Activated gamma-delta T cell treated with Interleukin-2 at 50 U/mL for 16 hours (primary cell): ENCODE results near the gene YIPF3.
"Not testable (repeated sequence)": the region's sequence is repeated elsewhere in the genome, so short reads cannot be mapped to it uniquely, and the experiment has no call there.

ENCODE experiments used
- DNase-seq: peaks from one replicate; pipeline ENCODE4 v3.0.0-alpha.2; 2020

The YIPF3 gene

DNA sequence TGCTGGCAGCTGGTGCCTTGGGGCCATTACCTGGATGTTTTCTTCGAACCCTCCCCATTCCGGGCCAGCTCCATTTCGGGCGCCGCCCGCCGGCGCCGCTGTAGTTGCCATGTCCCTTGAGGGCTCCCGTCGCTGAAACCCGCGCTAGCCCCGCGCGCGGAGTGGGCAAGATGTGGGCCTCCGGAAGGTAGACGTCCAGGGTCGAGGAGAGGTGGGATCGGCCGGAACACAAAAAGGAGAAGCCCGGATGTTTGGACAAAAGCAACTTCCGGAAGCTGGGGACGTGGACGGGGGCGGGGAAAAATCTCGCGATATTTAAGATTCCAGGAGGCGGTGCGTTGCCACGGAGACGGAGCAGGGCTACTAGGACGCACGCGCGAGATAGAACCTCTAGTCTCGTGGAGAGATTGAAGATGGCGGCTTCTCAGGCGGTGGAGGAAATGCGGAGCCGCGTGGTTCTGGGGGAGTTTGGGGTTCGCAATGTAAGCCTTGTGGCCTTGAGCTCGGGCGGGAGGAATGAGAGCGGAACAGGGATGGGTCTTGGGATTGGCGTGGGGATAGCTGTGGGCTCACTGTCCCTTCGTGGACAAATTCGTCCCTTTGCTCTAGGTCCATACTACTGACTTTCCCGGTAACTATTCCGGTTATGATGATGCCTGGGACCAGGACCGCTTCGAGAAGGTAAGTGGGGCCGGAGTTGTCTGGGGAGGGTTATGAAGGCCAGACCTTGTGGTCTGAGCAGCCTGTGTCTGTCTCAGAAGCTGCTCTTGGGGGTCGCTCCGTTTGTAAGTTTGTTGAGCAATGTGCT, at the start of gene YIPF3, which contains the start of gene POLR1C:
Gene YIPF3 (minus strand): TSS at position 230 of the 808 bp plus-strand sequence. CDS start 119 bp downstream, at position 111.
Gene POLR1C (plus strand): TSS at position 393 of the 808 bp plus-strand sequence. CDS start 21 bp downstream, at position 414.
- DNase-seq: peak; percentile 97

DNA sequence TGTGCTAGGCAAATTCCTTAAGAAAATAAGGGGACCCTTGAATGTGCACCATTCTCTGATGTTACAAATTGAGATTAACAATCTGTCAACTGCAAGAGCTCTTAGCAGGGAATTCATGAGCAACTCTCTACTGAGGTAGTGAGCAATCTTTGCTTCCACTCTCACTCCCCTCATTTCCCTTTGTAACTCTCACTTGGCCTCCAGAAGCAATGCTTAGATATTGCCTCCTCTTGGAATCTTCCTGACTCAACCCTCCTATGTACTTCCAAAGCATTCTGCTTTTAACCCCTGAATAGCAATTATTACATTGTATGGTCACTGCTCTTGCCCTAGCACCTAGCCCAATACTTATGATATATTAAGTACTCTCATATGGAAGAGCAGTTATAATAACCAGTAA, 42.6 kb upstream of the YIPF3 start:
- no peak for DNase-seq

DNA sequence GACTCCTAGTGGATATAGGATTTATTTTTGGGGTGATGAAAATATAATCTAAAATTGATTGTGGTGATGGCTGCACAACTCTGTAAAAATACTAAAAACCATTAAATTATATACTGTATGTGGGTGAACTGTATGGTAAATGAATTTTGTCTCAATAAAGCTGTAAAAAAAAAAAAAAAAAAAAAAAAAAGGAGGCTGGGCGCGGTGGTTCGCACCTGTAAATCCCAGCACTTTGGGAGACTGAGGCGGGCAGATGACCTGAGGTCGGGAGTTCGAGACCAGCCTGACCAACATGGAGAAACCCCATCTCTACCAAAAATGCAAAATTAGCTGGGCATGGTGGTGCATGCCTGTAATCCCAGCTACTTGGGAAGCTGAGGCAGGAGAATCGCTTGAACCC, 40.9 kb upstream of the YIPF3 start:
- not testable (repeated sequence) for DNase-seq

DNA sequence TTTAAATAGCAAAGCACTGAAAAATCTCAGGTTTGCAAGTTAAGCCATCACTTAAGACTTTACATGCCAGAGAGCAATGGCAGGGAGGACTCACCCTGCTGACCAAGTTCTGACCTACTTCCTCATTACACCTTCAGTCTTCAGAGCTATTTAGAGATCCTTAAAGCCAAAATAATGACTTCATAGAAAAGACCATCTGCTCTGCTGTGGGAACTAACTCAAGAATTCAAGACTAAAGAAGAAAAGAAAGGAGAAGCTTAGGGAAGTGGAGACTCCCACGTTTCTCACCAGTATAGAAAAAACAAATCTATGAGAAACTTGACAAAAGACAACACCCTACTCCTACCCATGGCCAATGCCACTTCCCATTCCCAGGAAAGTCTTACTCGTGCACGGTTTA, 30.5 kb upstream of the YIPF3 start:
- no peak for DNase-seq

DNA sequence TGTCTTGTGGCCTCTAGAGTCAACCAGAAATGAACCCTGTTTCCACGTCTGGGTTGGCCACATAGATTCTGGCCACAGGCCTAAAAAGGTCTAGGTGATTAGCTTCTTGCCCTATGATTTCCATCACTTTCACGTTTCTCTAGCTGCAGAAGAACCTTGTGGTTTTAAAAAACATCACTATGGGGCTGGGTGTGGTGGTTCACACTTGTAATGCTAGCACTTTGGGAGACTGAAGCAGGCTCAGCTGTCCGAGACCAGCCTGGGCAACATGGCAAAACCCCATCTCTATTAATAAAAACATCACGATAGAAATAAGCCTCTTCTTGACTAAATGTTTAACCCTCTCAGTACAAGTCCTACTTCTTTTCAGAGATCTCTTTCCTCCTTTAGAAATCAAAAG, 27.7 kb upstream of the YIPF3 start:
- DNase-seq: no peak

DNA sequence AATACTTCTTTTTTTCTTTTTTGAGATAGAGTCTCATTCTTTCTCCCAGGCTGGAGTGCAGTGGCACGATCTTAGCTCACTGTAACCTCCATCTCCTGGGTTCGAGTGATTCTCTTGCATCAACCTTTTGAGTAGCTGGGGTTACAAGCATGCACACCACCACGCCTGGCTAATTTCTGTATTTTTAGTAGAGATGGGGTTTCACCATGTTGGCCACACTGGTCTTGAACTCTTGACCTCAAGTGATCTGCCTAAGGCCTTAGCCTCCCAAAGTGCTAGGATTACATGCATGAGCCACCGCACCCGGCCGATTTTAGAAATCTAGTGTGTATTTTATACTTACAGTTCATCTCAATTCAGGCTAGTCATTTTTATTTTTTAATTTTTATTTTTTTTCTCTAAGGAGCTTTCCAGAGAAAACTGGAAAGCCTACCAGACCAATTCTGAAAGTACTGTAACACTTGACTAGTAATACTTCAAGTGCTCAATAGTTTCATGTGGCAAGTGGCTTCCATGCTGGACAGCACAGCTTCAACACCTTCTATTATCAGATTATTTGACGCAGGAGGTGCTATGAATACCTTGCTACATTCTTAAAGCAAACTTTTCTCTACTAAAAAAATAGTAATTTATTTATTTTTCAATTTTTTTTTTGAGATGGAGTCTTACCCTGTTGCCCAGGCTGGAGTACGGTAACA, 25.2 kb upstream of the YIPF3 start:
- no peak for DNase-seq

DNA sequence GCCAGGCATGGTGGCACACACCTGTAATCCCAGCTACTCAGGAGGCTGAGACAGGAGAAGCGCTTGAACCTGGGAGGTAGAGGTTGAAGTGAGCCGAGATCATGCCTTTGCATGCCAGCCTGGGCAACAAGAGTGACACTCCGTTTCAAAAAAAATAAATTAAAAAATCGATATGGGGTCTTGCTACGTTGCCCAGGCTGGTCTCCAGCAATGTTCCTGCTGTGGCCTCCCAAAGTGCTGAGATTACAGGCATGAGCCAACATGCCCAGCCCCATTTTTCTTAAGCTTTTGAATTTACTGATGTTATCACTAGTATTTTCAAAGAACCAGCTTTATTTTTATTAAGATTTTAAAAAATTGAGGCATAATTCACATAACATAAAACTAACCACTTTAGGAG, 23.8 kb upstream of the YIPF3 start:
- DNase-seq: no peak

DNA sequence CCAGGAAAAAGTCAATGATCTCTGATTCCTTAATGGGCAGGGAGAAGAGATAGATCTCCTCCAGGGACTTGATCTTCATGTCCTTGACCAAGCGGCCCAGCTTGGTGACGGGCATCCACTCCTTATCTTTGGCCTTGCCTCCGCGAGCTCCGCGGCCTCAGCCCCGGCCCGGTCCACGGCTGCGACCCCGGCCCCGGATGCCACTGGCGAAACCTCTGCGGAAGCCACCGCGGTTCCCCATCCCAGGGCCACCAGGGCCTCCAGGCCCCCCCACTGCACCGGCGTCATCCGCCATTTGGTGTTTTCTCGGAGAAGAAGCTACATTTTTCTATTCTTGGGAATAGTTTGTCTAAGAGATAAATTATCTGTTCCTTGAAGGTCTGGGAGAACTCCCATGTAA, 22.7 kb upstream of the YIPF3 start:
- DNase-seq: not testable (repeated sequence)

DNA sequence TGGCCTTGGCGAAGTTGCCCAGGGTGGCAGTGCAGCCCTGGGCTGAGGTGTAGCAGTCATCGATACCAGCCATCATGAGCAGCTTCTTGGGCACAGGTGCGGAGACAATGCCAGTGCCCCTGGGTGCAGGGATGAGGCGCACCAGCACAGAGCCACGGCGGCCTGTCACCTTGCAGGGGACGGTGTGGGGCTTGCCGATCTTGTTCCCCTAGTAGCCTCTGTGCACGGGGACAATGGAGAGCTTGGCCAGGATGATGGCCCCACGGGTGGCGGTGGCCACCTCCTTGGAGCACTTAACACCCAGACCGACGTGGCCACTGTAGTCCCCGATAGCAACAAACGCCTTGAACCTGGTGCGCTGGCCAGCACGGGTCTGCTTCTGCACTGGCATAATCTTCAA, 22.3 kb upstream of the YIPF3 start:
- DNase-seq: not testable (repeated sequence)

DNA sequence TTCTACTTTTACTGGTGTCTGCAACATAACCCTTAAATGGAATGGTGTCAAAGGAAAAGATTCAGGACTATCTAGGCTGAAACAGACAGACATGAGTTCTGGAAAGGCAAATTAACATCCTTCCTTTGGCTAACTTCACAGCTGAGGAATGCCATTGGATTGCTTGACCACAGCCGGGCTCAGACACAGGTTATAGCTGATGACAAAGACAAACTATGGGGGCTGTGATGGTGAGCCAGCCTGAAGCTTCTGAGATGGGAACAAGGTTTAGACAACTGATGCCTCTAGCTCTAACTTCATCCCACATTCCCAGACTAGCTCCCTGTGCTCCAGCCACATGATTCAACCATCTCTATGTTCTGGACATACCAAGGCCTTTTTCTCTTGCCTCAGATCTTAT, 15.5 kb upstream of the YIPF3 start:
- DNase-seq: no peak

DNA sequence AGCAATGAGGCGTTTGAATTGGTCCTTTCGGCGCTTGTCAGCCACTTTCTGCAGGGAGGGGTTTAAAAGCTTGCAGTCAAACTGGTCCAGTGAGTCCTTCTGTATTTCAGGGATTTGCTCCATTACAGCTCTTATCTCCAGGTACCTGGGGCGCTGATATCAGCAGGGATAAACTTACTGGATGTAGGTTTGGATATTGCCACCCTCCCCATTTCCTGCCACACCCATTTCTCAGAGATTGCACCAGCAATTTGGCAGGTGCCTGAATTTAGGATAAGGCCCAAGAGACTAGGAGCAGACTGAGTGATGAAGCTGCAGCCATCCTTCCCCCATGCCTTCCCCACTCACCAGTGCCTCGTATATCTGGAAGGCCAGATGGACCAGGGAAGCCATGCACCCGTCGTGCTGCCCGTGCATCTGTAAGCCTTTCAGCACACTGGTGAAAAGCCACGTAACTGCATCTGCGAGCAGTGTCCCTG, 7.8 kb upstream of the YIPF3 start:
- no peak for DNase-seq

DNA sequence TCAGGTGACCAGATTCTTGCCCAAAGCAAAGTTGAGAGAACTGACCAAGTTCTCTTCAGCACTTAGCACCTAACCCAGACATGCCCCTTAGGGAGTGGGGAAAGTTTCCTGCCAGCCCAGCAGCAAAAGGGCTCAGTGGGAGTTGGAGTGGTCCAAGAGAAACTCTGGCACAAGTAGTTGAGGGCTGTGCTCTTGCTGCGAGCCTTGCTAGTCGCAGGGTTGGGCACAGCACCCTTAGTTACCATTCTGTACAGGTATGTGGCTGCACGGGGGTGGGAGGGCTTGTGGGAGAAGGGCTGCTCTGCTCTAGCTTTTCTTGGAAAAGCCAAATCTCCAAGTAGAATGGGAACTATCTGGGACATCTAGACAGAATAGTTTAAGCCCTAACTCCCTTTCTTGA, 6.6 kb upstream of the YIPF3 start:
- no peak for DNase-seq

DNA sequence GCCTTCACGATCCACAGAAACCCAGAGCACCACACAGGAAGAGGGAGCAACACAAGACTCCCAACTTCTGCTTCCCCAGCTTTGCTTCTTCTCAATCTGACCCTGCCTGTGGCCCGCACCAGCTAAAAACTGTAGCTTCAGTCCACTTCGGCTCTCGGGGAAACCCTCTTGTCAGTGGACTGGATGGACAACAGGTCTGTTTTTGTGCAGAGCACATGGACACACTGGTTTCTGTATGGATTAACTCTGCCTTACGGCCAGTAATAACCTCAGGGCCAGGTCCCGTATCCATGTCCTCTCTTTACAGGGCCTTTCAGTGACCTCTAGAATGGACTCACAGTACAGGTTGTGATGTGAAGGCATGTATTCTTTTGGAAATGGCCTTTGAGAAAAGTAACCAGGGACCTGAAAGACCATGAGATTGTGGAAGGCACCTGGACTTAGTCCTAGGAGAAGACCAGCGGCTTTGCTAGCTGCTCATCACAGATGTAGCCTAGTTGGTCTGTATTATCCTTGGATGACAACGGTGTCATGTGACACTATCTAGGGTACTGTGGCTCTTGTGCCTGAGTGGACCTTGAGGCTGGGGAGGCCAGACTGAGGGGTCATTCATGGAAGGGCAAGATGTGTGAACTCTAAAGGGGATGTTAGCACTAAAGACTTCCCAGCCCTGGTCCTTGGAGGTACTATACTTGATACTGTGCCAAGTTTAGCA, 6.0 kb upstream of the YIPF3 start:
- DNase-seq: no peak

DNA sequence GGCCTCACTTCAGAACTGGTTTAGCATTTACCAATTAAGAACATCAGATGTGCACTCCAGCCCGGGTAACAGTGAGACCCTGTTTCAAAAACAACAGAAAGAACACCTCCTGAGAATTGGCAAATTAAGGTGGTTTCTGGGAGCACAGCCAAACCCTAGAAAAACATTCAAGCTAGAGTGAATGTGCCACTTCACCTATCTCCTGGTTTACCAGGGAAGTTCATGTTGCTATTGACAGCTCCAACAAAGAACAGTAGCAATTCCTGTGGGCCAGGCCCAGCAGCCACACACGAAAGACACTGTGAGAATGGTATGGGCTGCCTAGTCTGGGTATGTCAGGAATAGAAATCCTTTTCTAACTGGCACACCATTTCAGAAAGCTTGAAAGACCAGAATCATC, 5.1 kb upstream of the YIPF3 start:
- DNase-seq: no peak

DNA sequence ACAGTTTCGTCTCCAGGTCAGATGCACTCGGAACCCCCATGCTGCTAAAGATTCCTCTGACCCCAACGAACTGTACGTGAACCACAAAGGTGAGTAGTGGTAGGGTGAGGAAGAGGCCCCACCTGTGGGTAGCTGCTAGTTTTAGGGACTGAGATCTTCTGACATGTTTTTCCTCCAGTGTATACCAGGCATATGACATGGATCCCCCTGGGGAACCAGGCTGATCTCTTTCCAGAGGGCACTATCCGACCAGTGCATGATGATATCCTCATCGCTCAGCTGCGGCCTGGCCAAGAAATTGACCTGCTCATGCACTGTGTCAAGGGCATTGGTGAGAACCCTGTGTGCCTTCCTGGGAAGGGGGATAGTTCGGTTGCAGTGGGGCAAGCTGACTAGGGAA, 3.4 kb upstream of the YIPF3 start:
- no peak for DNase-seq

DNA sequence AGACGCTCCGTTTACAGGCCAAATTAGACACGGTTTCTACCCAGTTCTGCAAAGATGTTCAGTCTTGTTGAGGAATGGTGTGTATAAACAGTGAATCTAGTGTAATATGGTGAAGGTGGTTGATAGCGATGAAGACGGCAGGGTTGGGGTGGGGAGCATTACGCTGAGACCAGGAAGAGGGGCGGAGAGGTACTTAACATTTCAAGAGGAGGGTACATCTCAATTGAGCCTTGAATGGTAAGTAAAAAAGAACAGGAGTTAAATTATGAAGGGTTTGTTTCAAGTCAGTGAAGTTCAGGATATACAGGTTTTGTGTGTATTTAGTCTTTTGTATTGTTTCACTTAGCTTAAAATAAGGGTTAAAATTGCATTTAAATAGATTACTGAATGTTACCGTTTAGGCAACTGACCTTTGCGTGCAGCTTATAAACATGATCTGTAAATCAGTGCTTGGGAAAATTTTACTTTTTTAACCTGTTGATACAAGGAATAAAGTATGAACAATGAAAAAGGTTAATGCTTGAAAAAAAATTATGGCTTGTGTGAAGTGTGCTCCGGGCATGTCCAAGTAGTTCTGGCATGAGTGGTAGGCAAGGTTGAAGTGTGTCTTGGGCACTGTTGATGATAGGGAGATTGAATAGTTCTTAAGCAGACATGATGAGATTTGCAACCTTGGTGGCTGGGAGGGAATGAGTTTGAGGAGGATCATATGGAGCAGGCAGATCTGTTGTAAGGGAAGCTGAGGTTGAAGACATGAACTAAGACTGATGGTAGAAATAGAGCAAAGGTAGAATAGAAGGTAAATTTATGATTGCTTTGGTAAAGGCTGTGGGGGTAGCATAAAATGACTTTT, 1.0 kb upstream of the YIPF3 start:
- DNase-seq: no peak

DNA sequence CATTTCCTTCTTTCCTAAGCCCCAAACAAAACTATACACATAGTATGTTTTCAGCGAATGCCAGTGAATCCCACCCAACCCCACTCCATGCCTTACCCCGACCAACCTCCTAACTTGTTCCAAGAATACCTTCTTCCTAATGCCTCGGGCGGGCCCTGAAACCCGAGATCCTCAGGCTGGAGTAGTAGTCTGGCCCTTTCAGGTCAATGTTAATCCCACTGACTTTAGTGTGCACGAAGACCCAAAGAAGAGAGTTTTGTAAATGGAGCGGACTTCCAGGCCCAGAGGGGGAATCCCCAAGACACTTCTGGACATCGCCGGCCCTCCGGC, 394 bp downstream of the YIPF3 start:
- DNase-seq: no peak

DNA sequence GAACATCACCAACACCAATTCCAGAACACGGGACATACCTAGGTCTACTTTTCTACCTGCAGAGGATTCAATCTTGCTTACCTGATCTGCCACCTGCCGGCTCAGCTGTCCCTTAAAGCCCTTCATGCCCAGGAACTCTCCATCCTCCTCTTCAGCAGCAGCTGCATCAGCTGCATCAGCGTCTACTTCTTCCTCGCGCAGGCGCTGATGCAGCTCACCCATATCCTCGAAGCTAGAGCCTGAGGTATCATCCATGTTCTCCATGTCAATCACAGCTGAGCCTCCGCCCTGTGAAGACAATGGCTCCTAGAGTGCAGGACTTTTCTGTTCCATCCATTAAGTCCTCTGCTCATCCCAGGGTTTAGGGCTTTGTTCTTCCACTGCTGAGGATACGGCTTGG, 918 bp downstream of the YIPF3 start:
- DNase-seq: no peak

DNA sequence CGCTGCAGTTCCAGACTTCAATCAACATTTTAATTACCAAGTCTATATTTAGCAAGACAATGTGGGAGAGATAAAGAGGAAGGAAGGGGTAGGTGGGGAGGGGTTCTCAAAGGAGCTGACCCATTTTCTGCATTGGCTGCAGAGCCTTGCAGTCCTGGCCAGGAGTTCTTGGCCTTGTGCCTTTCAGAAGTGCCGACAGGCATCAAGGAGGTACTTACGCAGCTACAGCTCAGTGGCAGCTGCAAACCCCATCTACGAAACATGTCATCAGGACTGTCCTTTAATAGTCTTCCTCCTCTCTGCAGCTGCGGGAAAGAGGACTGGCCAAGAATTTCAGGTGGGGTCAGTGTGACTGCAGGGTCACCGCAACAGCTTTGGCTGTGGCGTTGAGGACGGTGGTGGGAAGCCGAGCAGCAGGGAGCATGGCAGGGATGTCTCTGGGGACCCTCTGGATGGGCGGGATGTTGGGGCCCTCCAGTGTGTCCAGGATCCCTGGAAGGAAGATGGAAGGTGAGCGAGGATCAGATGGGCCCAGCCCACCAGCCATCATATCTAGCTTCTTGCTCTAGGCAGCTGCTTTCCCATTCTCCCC, 4.8 kb downstream of the YIPF3 start:
- DNase-seq: no peak

DNA sequence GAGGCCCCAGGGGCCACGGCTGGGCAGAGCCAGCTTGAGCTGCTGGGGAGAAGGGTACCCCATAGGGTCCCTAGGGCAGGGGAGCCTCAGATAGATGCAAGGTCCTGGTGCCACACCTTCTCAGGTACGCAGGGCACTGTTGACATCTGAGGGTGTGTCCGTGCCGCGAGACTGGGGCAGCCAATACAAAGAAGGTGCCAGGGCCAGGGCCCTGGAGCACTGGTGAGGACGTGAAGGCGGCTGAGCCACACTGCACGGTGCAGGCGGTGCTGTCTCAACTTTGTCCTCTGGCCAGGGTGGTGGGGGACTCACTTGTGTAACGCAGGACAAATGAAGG, 5.9 kb downstream of the YIPF3 start:
- no peak for DNase-seq

DNA sequence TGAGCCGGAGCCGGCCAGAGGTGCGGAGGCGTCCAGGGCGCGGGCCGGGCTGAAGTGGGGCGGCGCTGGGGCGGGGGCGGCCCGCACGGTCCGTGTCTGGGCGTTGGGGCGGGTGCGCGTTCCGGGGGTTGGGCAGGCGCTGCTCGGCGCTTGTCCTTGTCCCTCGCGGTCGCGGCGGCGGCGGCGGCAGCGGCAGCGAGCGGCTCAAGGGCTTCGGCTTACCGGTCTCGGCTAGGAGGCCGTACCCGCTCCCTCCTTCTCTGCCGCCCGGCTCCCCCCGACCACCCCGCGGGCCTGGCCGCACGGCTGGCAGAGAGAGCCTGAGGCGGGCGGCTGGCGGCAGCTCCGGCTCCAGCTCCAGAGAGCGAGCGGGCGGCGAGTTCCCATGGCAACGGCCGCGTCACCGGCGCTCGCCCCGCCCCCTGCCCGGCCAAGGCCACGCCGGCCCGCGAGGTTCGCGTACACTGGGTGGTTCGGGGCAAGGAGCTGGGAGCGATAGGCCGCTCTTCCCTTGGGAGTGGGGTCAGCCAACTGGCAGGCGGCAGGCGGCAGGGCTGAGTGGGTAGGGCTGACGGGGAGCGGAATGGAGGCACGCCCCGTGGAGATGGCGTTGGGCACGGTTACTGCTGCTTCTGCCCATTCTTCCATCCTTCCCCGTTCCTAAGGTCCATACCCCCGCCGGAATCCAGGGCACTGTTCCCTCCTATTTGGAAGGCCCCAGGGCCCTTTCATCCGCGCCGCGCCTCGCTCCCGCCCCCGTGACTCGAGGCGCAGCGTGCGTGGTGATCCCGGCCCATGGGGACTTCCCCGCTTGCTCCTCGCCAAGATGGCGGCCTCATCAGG, 6.5 kb downstream of the YIPF3 start, which contains the start of gene LRRC73:
Gene LRRC73 (minus strand): TSS at position 363 of the 843 bp plus-strand sequence. CDS start 561 bp downstream, outside the sequence.
- peak; percentile 71 for DNase-seq
